Right lobe of liver (tissue), 4 donors: ENCODE measurements around the gene THADA.

ENCODE experiments used
- POLR2A ChIP-seq: fragments of 450-650 bp; IDR thresholded peaks from one replicate; pipeline ENCODE4 v1.6.1; 2017; ENCODE audit warnings: antibody characterized with exemption, mild to moderate bottlenecking
- TF ChIP-seq, protein P1 (sequence below), 4 donors: fragments of 200-600 bp in 3 of 4; fragments of 450-650 bp in 1 of 4; IDR thresholded peaks; one replicate each; pipeline versions ENCODE4 v1.5.1 to v1.8.0; 2016 to 2022; ENCODE audit warnings: antibody characterized with exemption in 4 of 4, mild to moderate bottlenecking in 2 of 4
- donor health status: DM: no; HTN: no; CAD: no.
- donor health status: DM: no; HTN: no; CAD: no.
- donor health status: DM: no; HTN: yes; CAD: no.

DNA sequence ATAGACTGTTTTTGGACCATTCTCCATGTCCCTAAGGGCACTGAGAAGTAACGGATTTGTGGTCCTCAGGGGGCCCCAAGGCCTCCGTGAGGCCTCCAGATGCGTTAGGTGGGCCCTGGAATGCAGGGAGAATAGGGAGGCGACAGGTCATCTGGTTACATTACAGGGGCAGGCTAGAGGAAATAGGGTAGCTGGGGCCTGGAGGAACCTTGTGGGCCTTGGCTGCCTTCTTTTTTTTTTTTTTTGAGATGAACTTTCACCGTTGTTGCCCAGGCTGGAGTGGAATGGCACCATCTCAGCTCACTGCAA, 398.3 kb downstream of the THADA start:
- TF ChIP-seq POLR2A: no peak
- TF ChIP-seq, protein P1, sequence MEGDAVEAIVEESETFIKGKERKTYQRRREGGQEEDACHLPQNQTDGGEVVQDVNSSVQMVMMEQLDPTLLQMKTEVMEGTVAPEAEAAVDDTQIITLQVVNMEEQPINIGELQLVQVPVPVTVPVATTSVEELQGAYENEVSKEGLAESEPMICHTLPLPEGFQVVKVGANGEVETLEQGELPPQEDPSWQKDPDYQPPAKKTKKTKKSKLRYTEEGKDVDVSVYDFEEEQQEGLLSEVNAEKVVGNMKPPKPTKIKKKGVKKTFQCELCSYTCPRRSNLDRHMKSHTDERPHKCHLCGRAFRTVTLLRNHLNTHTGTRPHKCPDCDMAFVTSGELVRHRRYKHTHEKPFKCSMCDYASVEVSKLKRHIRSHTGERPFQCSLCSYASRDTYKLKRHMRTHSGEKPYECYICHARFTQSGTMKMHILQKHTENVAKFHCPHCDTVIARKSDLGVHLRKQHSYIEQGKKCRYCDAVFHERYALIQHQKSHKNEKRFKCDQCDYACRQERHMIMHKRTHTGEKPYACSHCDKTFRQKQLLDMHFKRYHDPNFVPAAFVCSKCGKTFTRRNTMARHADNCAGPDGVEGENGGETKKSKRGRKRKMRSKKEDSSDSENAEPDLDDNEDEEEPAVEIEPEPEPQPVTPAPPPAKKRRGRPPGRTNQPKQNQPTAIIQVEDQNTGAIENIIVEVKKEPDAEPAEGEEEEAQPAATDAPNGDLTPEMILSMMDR (IDR thresholded peaks at IDR 0.05): no peak
